CD4-positive, alpha-beta T cell (primary cell): ENCODE measurements around the gene SYPL2. TPM values are rescaled to one million over a fixed set of nuclear protein-coding genes. Genes with fewer than 3 reads are reported as not detected.

Source experiments
- ATAC-seq: fragments of 200-7000 bp; cut with Tn5 transposase; one replicate; pipeline ENCODE4 v1.10.0; 2022; ENCODE audit warnings: mild to moderate bottlenecking; ENCODE audit not compliant: poor library complexity
- CTCF ChIA-PET: fragments of 350-600 bp; sonication (Branson Sonifier 250); formaldehyde crosslinking; loops from one replicate; lab custom pipeline; 2021; ENCODE audit warnings: antibody characterized with exemption, inconsistent platforms; lab: Charles Lee
- POLR2A ChIA-PET: fragments of 350-600 bp; sonication (Branson Sonifier 250); formaldehyde crosslinking; loops from one replicate; lab custom pipeline; 2021; ENCODE audit warnings: antibody characterized with exemption, inconsistent platforms; lab: Charles Lee
- DNase-seq, 14 experiments: peaks; one replicate each; pipeline ENCODE4 v3.0.0-alpha.2; 2013 to 2020; ENCODE audit warnings: mixed read lengths in 2 of 14
- H3K27ac ChIP-seq, 2 donors: one replicate each; pipeline versions ENCODE4 v1.5.1 to v1.7.0; 2013; ENCODE audit warnings: low read length in 2 of 2, low read depth in 1 of 2, mild to moderate bottlenecking in 1 of 2
- H3K27me3 ChIP-seq, 2 experiments: 1 replicate in 1 of 2; 2 replicates in 1 of 2; pipeline versions ENCODE4 v1.6.1 to v1.7.0; 2013; ENCODE audit warnings: low read length in 2 of 2, control low read depth in 1 of 2, mild to moderate bottlenecking in 1 of 2, moderate library complexity in 1 of 2; ENCODE audit not compliant: insufficient read depth in 2 of 2, control insufficient read depth in 1 of 2
- H3K36me3 ChIP-seq: one replicate; pipeline ENCODE4 v1.6.1; 2013; ENCODE audit warnings: low read length, control low read depth; ENCODE audit not compliant: insufficient read depth
- H3K4me1 ChIP-seq: one replicate; pipeline ENCODE4 v1.6.1; 2013; ENCODE audit warnings: low read length, control low read depth; ENCODE audit not compliant: insufficient read depth
- H3K4me3 ChIP-seq: one replicate; pipeline ENCODE4 v1.5.1; 2013; ENCODE audit warnings: mild to moderate bottlenecking, low read length, moderate library complexity
- H3K9me3 ChIP-seq, 2 experiments: 1 replicate in 1 of 2; 2 replicates in 1 of 2; pipeline versions ENCODE4 v1.6.1 to v1.7.0; 2013; ENCODE audit warnings: low read length in 2 of 2, mild to moderate bottlenecking in 2 of 2, control low read depth in 1 of 2, moderate library complexity in 1 of 2; ENCODE audit not compliant: control insufficient read depth in 1 of 2, insufficient read depth in 1 of 2
- H3K27ac Mint-ChIP-seq: one replicate; pipeline ENCODE4 v1.8.0; 2020; ENCODE audit warnings: mixed read lengths
- H3K27me3 Mint-ChIP-seq: one replicate; pipeline ENCODE4 v1.8.0; 2021; ENCODE audit warnings: mixed read lengths
- H3K36me3 Mint-ChIP-seq: one replicate; pipeline ENCODE4 v1.8.0; 2021; ENCODE audit warnings: low read depth, mixed read lengths
- H3K4me1 Mint-ChIP-seq: one replicate; pipeline ENCODE4 v1.8.0; 2021; ENCODE audit warnings: low read depth, mixed read lengths
- H3K4me3 Mint-ChIP-seq: one replicate; pipeline ENCODE4 v1.8.0; 2020; ENCODE audit warnings: mild to moderate bottlenecking, mixed read lengths
- H3K9me3 Mint-ChIP-seq: one replicate; pipeline ENCODE4 v1.8.0; 2020; ENCODE audit warnings: mixed read lengths
- CTCF ChIP-seq: fragments of 200-600 bp; IDR thresholded peaks from one replicate; pipeline ENCODE4 v1.8.0; 2022; ENCODE audit warnings: antibody characterized with exemption, mild to moderate bottlenecking
- intact Hi-C, 2 experiments: fragments of 100-400 bp; cut with DNase I in 1 of 2; cut with micrococcal nuclease in 1 of 2; formaldehyde crosslinking; loops; one replicate each; pipeline versions ENCODE4 v1.15.1 to v1.9.0; 2023 to 2025; cut with DNase I, micrococcal nuclease
- total RNA-seq, 174 experiments: library from RNA in 2 of 174; stranded (reverse) in 2 of 174; gene quantifications; one replicate each; pipeline ENCODE4 v1.2.3 and lab custom pipeline; 2021 to 2026

Gene SYPL2
- total RNA-seq, 2 experiments from 2014 or later, result not detected

DNA sequence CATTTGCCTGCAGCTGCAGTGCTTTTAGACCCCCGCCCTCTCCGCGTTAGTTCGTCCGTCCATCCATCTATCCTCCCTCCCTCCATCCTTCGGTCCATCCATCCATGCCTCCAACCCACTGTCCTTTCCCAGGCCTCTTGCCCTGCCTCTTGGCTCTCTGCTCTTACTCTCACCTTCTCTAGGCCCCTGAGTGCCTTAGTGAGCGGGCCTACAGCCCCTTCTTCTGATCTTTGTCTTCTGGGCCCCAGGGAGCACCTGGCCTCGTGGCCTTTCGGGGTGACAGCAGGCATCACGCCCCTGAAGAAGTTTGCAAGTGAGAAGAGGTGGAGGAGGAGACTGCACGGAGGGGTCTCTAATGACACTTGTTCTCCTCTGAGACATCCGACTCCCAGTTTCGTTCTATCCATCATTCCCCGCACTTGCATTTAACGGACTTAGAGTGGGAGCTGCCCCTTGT is 18.2 kb downstream of the SYPL2 start:
- no peak for TF ChIP-seq CTCF
- H3K36me3 Mint-ChIP-seq, result peaks cover 24% of the 10 kb centered on the region
- H3K27ac Mint-ChIP-seq, result peak overlapping the region; percentile 87
- ChIA-PET POLR2A (interaction anchor here (0.6 to 4.7 kb wide), 21 partner anchors 8 to 550 kb away, joined by 3 to 76 read pairs (median 7); partner anchors contain the start of genes AMIGO1, AMPD2, CYB561D1 and GNAI3), CTCF (interaction anchor here (1.0 to 4.3 kb wide), 3 partner anchors 9 to 64 kb away, joined by 6 to 30 read pairs (median 20); partner anchors contain the start of genes CYB561D1 and GNAI3)
- peak overlapping the region; percentile 93 for H3K4me3 Mint-ChIP-seq
- H3K36me3 ChIP-seq, result peaks cover 10% of the 10 kb centered on the region
- no peaks in the 10 kb centered on the region for H3K27me3 Mint-ChIP-seq
- peaks cover 39% of the 10 kb centered on the region for H3K4me1 Mint-ChIP-seq
- H3K27ac ChIP-seq, result no peak overlapping the region
- H3K9me3 ChIP-seq, result no peaks in the 10 kb centered on the region
- DNase-seq (no peak), ATAC-seq (no peak)
- peaks cover 21% of the 10 kb centered on the region for H3K4me1 ChIP-seq
- H3K9me3 Mint-ChIP-seq, result no peaks in the 10 kb centered on the region
- intact Hi-C loops, result loop anchor here (1.0 to 10.0 kb wide), 6 partner anchors 58 to 370 kb away; partner anchors contain the start of genes CELSR2 (in 1 of the 2), ELAPOR1 (in 1 of the 2), PSMA5 (in 1 of the 2) and PSRC1 (in 1 of the 2)
- peak overlapping the region; percentile 76 for H3K4me3 ChIP-seq
- no peaks in the 10 kb centered on the region for H3K27me3 ChIP-seq

DNA sequence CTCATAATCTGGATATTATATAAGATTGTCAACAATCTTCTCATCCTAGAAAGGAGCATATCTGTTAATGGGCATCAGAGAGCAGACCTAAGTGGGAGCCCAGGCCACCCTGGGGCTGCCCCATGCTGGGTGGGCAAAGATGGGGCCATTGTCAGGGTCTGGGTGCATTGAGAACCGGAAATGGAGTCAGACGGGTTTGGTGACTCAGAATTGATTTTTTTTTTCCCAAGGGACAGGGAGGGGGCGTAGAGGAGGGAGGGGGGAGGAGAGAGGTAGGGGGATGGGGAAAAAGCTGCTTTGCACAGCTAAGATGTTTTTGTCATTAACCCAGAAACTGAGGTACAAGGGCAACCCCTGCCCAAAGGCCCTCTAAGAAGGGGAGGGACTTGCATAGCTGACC is 18.7 kb downstream of the SYPL2 start:
- ATAC-seq, result no peak
- Mint-ChIP-seq H3K4me1 (peaks cover 39% of the 10 kb centered on the region), H3K36me3 (peaks cover 24% of the 10 kb centered on the region), H3K4me3 (peak overlapping the region; percentile 93), H3K27me3 (no peaks in the 10 kb centered on the region), H3K27ac (peak overlapping the region; percentile 87), H3K9me3 (no peaks in the 10 kb centered on the region)
- CTCF ChIA-PET, result interaction anchor here (3.1 to 4.3 kb wide), 2 partner anchors 8 to 47 kb away, joined by 20 to 30 read pairs; partner anchors contain the start of gene CYB561D1
- TF ChIP-seq CTCF, result no peak
- POLR2A ChIA-PET, result interaction anchor here (0.6 to 4.7 kb wide), 7 partner anchors 10 to 385 kb away, joined by 3 to 76 read pairs (median 21); partner anchors contain the start of genes CYB561D1, GNAI3 and PSMA5
- Histone ChIP-seq H3K27ac (no peak overlapping the region), H3K27me3 (no peaks in the 10 kb centered on the region), H3K36me3 (peaks cover 15% of the 10 kb centered on the region), H3K4me1 (peaks cover 21% of the 10 kb centered on the region), H3K9me3 (no peaks in the 10 kb centered on the region), H3K4me3 (peak overlapping the region; percentile 76)
- intact Hi-C loops, result loop anchor here in 1 of 2 experiments (10.0 kb wide), 1 partner anchor 370 kb away; the partner anchor contains the start of gene ELAPOR1
- DNase-seq, result no peak

DNA sequence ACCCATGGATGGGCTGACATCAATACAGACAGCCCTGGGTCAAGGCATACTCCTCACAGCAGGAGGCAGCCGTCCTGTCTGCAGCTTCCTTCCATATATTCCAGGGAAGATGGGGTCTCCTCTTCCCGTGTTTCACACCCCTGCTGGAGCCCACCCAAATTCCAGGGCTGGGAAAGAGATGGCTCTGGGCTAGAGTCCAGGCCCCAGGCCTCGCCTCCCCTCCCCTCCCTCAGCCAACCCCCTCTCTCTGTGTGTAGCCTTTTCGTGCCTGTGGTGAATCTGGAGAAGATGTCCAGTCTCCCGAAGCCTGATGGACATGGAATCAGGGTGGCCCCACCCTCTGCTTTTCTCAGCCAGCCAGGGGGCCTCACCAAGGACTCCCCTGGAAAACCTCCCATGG is 20.9 kb downstream of the SYPL2 start:
- ATAC-seq (no peak), DNase-seq (no peak)
- Mint-ChIP-seq H3K4me3 (peak overlapping the region; percentile 54), H3K27me3 (no peaks in the 10 kb centered on the region), H3K27ac (no peak overlapping the region), H3K36me3 (peaks cover 29% of the 10 kb centered on the region), H3K9me3 (no peaks in the 10 kb centered on the region), H3K4me1 (peaks cover 43% of the 10 kb centered on the region)
- Histone ChIP-seq H3K27ac (no peak overlapping the region), H3K9me3 (no peaks in the 10 kb centered on the region), H3K27me3 (no peaks in the 10 kb centered on the region), H3K4me1 (peaks cover 27% of the 10 kb centered on the region), H3K4me3 (no peak overlapping the region), H3K36me3 (peaks cover 22% of the 10 kb centered on the region)
- TF ChIP-seq CTCF, result no peak
- CTCF ChIA-PET, result interaction anchor here (24.2 kb wide), 1 partner anchor 44 kb away, joined by 474 read pairs; no protein-coding TSS in a partner anchor
- intact Hi-C loops, result loop anchor here in 1 of 2 experiments (10.0 kb wide), 1 partner anchor 372 kb away; the partner anchor contains the start of gene ELAPOR1
- POLR2A ChIA-PET, result no interaction called here
